Panc1 (cell line): ENCODE measurements around the gene TBRG4. TPM values are rescaled to one million over a fixed set of nuclear protein-coding genes. Genes with fewer than 3 reads are reported as not detected.

Experiments used
- ATAC-seq: fragments of 200-7000 bp; cut with Tn5 transposase; 2 replicates; pipeline ENCODE4 v1.9.1; 2020; ENCODE audit warnings: mild to moderate bottlenecking, moderate library complexity
- BruUV-seq: library from RNA; stranded (reverse); fragments of 400-500 nt; replicated peaks from 2 replicates; lab custom pipeline; 2021; lab: Mats Ljungman, UMichigan
- CTCF ChIA-PET: fragments of 300-600 bp; sonication (Branson Sonifier 250); formaldehyde crosslinking; loops from one replicate; lab custom pipeline; 2022; ENCODE audit warnings: antibody characterized with exemption; lab: Charles Lee
- POLR2A ChIA-PET: fragments of 300-600 bp; sonication (Branson Sonifier 250); formaldehyde crosslinking; loops from one replicate; lab custom pipeline; 2022; ENCODE audit warnings: antibody characterized with exemption; lab: Charles Lee
- DNase-seq: peaks from one replicate; pipeline ENCODE4 v3.0.0-alpha.2; 2010; ENCODE audit warnings: low read depth, low spot score
- H3K27ac ChIP-seq: 2 replicates; pipeline ENCODE4 v1.5.1; 2011; ENCODE audit warnings: mild to moderate bottlenecking, low read length, inconsistent platforms
- H3K27me3 ChIP-seq: fragments of 200-500 bp; sonication (Bioruptor generic); 2 replicates; pipeline ENCODE4 v1.6.0; 2014; ENCODE audit warnings: low read length, inconsistent platforms; ENCODE audit not compliant: control insufficient read depth, insufficient read depth
- H3K36me3 ChIP-seq: fragments of 200-500 bp; sonication (Bioruptor generic); 2 replicates; pipeline ENCODE4 v1.5.1; 2014; ENCODE audit warnings: inconsistent platforms, mild to moderate bottlenecking, low read length, moderate library complexity; ENCODE audit not compliant: control insufficient read depth, insufficient read depth
- H3K4me1 ChIP-seq: 2 replicates; pipeline ENCODE4 v1.5.1; 2011; ENCODE audit warnings: inconsistent platforms, mild to moderate bottlenecking, low read length, moderate library complexity; ENCODE audit not compliant: control insufficient read depth, insufficient read depth
- H3K4me3 ChIP-seq, 2 experiments: 2 replicates each; pipeline ENCODE4 v1.5.1; 2011 to 2012; ENCODE audit warnings: low read depth in 2 of 2, low read length in 2 of 2, mild to moderate bottlenecking in 2 of 2, inconsistent platforms in 1 of 2, moderate library complexity in 1 of 2
- H3K9me3 ChIP-seq: fragments of 200-500 bp; sonication (Bioruptor generic); 2 replicates; pipeline ENCODE4 v1.5.1; 2014; ENCODE audit warnings: low read depth, mild to moderate bottlenecking, inconsistent platforms, low read length, moderate library complexity; ENCODE audit not compliant: control insufficient read depth, insufficient read depth
- POLR2AphosphoS5 ChIP-seq: IDR thresholded peaks from 2 replicates; pipeline ENCODE4 v1.6.1; 2012; ENCODE audit warnings: mild to moderate bottlenecking, low read depth, low read length, moderate library complexity
- SIN3A ChIP-seq: IDR thresholded peaks from 2 replicates; pipeline ENCODE4 v1.6.1; 2012; ENCODE audit warnings: low read depth, mild to moderate bottlenecking, low read length, moderate library complexity, borderline replicate concordance; ENCODE audit not compliant: insufficient read depth
- TCF7L2 ChIP-seq: IDR thresholded peaks from 2 replicates; pipeline ENCODE4 v1.6.1; 2011; ENCODE audit warnings: mild to moderate bottlenecking, low read depth, low read length, inconsistent platforms
- in situ Hi-C: cut with HindIII; loops from 2 replicates; pipeline ENCODE4 v1.10.0; 2016; ENCODE audit warnings: low sequenced_read_pairs, low pct_unique_long_range_greater_than_20kb
- intact Hi-C: fragments of 100-400 bp; cut with micrococcal nuclease; formaldehyde crosslinking; loops from one replicate; pipeline ENCODE4 v1.10.0; 2022; ENCODE audit not compliant: unreplicated experiment
- total RNA-seq: library from RNA; stranded (reverse); gene quantifications from one replicate; pipeline ENCODE4 v1.2.1, GENCODE V29; 2021; ENCODE audit not compliant: unreplicated experiment
- TF ChIP-seq, protein P1 (sequence below), 2 experiments: IDR thresholded peaks; 2 replicates each; pipeline ENCODE4 v1.6.1; 2011 to 2012; ENCODE audit warnings: low read depth in 2 of 2, control low read depth in 1 of 2, low read length in 1 of 2, mild to moderate bottlenecking in 1 of 2, moderate library complexity in 1 of 2; ENCODE audit not compliant: insufficient read depth in 1 of 2
- TF ChIP-seq, protein P2 (sequence below): fragments of 450-650 bp; IDR thresholded peaks from 2 replicates; pipeline ENCODE4 v1.5.1; 2017; ENCODE audit warnings: mild to moderate bottlenecking

TBRG4 gene
- total RNA-seq, 1 experiment from 2014 or later = 149 TPM

DNA sequence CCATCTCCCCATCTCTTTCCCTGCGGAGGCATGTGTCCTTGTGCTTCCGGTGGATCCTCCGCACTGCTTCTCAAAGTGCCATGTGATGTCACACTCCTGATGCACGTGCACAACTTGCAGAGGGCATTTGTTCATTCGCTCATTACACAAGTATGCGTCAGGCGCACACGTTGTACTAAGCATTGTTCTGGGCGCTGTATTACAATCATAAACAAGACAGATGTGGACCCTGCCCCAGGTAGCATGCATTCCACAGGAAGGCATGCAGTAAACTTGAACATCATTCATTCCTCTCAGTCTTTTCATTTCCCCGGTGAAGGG lies 37.1 kb upstream of the TBRG4 start:
- no peak overlapping the region for H3K27ac ChIP-seq
- in situ Hi-C loops (no loop called here), intact Hi-C loops (no loop called here)
- H3K27me3 ChIP-seq = no peaks in the 10 kb centered on the region
- ChIA-PET POLR2A (no interaction called here), CTCF (no interaction called here)
- ATAC-seq = no peak
- DNase-seq = no peak
- H3K36me3 ChIP-seq = no peaks in the 10 kb centered on the region
- no peaks in the 10 kb centered on the region for H3K9me3 ChIP-seq
- H3K4me1 ChIP-seq = no peaks in the 10 kb centered on the region
- no peak overlapping the region for H3K4me3 ChIP-seq
- no TSS peak for BruUV-seq
- TF ChIP-seq, protein P1, sequence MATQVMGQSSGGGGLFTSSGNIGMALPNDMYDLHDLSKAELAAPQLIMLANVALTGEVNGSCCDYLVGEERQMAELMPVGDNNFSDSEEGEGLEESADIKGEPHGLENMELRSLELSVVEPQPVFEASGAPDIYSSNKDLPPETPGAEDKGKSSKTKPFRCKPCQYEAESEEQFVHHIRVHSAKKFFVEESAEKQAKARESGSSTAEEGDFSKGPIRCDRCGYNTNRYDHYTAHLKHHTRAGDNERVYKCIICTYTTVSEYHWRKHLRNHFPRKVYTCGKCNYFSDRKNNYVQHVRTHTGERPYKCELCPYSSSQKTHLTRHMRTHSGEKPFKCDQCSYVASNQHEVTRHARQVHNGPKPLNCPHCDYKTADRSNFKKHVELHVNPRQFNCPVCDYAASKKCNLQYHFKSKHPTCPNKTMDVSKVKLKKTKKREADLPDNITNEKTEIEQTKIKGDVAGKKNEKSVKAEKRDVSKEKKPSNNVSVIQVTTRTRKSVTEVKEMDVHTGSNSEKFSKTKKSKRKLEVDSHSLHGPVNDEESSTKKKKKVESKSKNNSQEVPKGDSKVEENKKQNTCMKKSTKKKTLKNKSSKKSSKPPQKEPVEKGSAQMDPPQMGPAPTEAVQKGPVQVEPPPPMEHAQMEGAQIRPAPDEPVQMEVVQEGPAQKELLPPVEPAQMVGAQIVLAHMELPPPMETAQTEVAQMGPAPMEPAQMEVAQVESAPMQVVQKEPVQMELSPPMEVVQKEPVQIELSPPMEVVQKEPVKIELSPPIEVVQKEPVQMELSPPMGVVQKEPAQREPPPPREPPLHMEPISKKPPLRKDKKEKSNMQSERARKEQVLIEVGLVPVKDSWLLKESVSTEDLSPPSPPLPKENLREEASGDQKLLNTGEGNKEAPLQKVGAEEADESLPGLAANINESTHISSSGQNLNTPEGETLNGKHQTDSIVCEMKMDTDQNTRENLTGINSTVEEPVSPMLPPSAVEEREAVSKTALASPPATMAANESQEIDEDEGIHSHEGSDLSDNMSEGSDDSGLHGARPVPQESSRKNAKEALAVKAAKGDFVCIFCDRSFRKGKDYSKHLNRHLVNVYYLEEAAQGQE (IDR thresholded peaks at IDR 0.05; ENCODE audit: insufficient read depth in 1 of 2, low read depth in 2 of 2, low read length in 1 of 2) = no peak
- TF ChIP-seq POLR2AphosphoS5 (no peak), SIN3A (no peak), TCF7L2 (no peak)
- TF ChIP-seq, protein P2, sequence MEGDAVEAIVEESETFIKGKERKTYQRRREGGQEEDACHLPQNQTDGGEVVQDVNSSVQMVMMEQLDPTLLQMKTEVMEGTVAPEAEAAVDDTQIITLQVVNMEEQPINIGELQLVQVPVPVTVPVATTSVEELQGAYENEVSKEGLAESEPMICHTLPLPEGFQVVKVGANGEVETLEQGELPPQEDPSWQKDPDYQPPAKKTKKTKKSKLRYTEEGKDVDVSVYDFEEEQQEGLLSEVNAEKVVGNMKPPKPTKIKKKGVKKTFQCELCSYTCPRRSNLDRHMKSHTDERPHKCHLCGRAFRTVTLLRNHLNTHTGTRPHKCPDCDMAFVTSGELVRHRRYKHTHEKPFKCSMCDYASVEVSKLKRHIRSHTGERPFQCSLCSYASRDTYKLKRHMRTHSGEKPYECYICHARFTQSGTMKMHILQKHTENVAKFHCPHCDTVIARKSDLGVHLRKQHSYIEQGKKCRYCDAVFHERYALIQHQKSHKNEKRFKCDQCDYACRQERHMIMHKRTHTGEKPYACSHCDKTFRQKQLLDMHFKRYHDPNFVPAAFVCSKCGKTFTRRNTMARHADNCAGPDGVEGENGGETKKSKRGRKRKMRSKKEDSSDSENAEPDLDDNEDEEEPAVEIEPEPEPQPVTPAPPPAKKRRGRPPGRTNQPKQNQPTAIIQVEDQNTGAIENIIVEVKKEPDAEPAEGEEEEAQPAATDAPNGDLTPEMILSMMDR = no peak

DNA sequence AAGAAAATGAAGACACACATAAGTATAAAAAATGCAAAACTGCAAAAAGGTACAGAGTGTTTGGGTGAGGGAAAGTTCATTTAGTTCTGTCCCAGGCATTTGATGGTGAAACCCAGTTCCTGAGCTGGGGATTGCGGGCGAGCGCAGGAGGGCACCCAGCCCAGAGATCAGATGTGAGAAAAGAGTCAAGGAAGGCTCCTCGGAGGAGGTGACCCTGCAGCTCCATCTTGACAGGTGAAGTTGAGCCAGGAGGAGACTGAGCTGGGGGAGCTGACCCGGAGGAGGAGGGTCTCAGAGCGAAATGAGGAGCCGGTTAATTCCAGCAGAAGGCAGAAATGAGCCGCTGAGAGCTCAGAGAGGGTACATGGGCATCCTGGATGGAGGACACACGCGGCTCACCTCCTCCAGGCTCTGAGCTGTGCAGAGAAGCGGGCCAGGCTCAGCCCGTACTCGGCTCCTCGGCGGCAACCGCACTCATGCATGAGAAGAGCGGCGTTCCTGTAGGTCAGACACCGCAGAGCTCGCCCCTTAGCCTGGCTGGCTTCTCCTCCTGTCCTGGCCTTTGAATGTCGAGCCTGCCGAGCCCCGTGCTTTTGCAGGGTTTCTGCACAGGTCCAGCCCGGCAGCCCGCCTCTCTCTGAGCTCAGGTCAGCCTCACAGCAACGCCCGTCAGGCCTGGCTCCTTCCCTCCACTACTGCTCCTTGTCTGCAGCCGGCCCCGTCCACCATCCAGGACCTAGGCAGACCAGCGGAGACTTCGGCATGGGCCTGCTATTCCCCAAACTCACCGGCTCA lies 36.6 kb upstream of the TBRG4 start:
- H3K27me3 ChIP-seq = no peaks in the 10 kb centered on the region
- ATAC-seq = peak; percentile 56

More for the DNA sequence above, 36.6 kb upstream of the TBRG4 start:
- ChIA-PET POLR2A (no interaction called here), CTCF (interaction anchor here (0.6 kb wide), 1 partner anchor 376 kb away, joined by 6 read pairs; no protein-coding TSS in a partner anchor)
- in situ Hi-C loops (no loop called here), intact Hi-C loops (no loop called here)
- Histone ChIP-seq H3K36me3 (no peaks in the 10 kb centered on the region), H3K4me3 (no peak overlapping the region), H3K9me3 (no peaks in the 10 kb centered on the region), H3K27ac (no peak overlapping the region), H3K4me1 (no peaks in the 10 kb centered on the region)
- TF ChIP-seq, protein P1 (IDR thresholded peaks at IDR 0.05; ENCODE audit: insufficient read depth in 1 of 2, low read depth in 2 of 2, low read length in 1 of 2) = no peak
- TF ChIP-seq, protein P2 = no peak
- no peak for TF ChIP-seq POLR2AphosphoS5
- TF ChIP-seq TCF7L2 = no peak
- TF ChIP-seq SIN3A = no peak
- DNase-seq = no peak
- no TSS peak for BruUV-seq
